ENCODE data around the gene RUNX3. TPM values are rescaled to one million over a fixed set of nuclear protein-coding genes. Genes with fewer than 3 reads are reported as not detected.

The RUNX3 gene
- total RNA-seq, 1 experiment from 2014 or later: 22.6 TPM

GRCh38 chr1:24960071-24960801, 30.2 kb upstream of the RUNX3 start:
- Histone ChIP-seq H3K4me3 (replicated peaks in 1 of 2; ENCODE audit: low read depth in 1 of 2, low read length in 2 of 2) (no peak overlapping the region), H3K36me3 (ENCODE audit: control insufficient read depth in 1 of 2, insufficient read depth in 2 of 2, low read length in 2 of 2) (no peaks in the 10 kb centered on the region), H3K9ac (ENCODE audit: low read length) (no peak overlapping the region), H3K9me2 (ENCODE audit: insufficient read depth) (no peaks in the 10 kb centered on the region), H3K9me3 (ENCODE audit: control insufficient read depth in 1 of 2, insufficient read depth in 1 of 2, low read depth in 1 of 2, low read length in 2 of 2) (no peaks in the 10 kb centered on the region), H3K4me1 (ENCODE audit: control insufficient read depth in 1 of 2, insufficient read depth in 2 of 2, low read length in 2 of 2) (peaks cover 0 to 5% of the 10 kb centered on the region in 2 experiments; a peak in 2 of 4 replicates), H3K79me2 (ENCODE audit: insufficient read depth, low read length) (no peaks in the 10 kb centered on the region), H4K20me1 (ENCODE audit: insufficient read depth) (no peaks in the 10 kb centered on the region), H3K27ac (ENCODE audit: low read depth, low read length) (no peak overlapping the region), H2AFZ (ENCODE audit: low read depth, low read length, poor library complexity, severe bottlenecking) (no peak overlapping the region), H3K27me3 (ENCODE audit: insufficient read depth, low read length) (no peaks in the 10 kb centered on the region), H3K4me2 (ENCODE audit: low read length) (no peak overlapping the region)
- TF ChIP-seq ZFX (IDR thresholded peaks at IDR 0.05): no peak
- TF ChIP-seq SIN3A (IDR thresholded peaks at IDR 0.05; ENCODE audit: low read depth): no peak
- no peak for TF ChIP-seq ZNF274 (IDR thresholded peaks at IDR 0.05; ENCODE audit: low read depth, low read length)
- TF ChIP-seq CBX3 (IDR thresholded peaks at IDR 0.05; ENCODE audit: low read depth): no peak
- no peak for TF ChIP-seq YY1 (IDR thresholded peaks at IDR 0.05; ENCODE audit: extremely low read depth, insufficient replicate concordance, low read depth, low read length)
- TF ChIP-seq POLR2AphosphoS5 (IDR thresholded peaks at IDR 0.05; ENCODE audit: low read depth, low read length): no peak
- no peak for TF ChIP-seq ELF1 (IDR thresholded peaks at IDR 0.05; ENCODE audit: borderline replicate concordance, low read depth)
- no peak for TF ChIP-seq RAD21 (IDR thresholded peaks at IDR 0.05; ENCODE audit: low read depth)
- ChIA-PET RAD21 (ENCODE audit: low non-redundant PET in 1 of 2, low total read pairs in 2 of 2, uncharacterized antibody in 2 of 2, unreplicated experiment in 2 of 2) (no interaction called here), CTCF (no interaction called here), POLR2A (no interaction called here)
- intact Hi-C loops (cut with micrococcal nuclease): no loop called here
- DNase-seq (ENCODE audit: low read depth, low spot score) (no peak), ATAC-seq (no peak)
- BruUV-seq (replicated peaks): no TSS peak

- no peak overlapping the region for H3K4me2 ChIP-seq (ENCODE audit: low read length)
- no peak overlapping the region for H3K27ac ChIP-seq (ENCODE audit: low read depth, low read length)
- ChIA-PET RAD21 (ENCODE audit: low non-redundant PET in 1 of 2, low total read pairs in 2 of 2, uncharacterized antibody in 2 of 2, unreplicated experiment in 2 of 2) (no interaction called here), CTCF (no interaction called here), POLR2A (no interaction called here)
- TF ChIP-seq JUND (IDR thresholded peaks at IDR 0.05) (no peak), POLR2A (IDR thresholded peaks at IDR 0.05; ENCODE audit: borderline replicate concordance, extremely low read depth, insufficient read depth, insufficient read length) (no peak), RAD21 (IDR thresholded peaks at IDR 0.05; ENCODE audit: low read depth) (no peak), POLR2AphosphoS5 (IDR thresholded peaks at IDR 0.05; ENCODE audit: low read depth, low read length) (no peak), EGR1 (IDR thresholded peaks at IDR 0.05; ENCODE audit: low read depth) (no peak), SRF (IDR thresholded peaks at IDR 0.05; ENCODE audit: low read depth) (no peak), ZFX (IDR thresholded peaks at IDR 0.05) (no peak), SP1 (IDR thresholded peaks at IDR 0.05; ENCODE audit: low read depth) (no peak), YY1 (IDR thresholded peaks at IDR 0.05; ENCODE audit: extremely low read depth, insufficient replicate concordance, low read depth, low read length) (no peak), SIN3A (IDR thresholded peaks at IDR 0.05; ENCODE audit: low read depth) (no peak)
- TF ChIP-seq, protein P1, sequence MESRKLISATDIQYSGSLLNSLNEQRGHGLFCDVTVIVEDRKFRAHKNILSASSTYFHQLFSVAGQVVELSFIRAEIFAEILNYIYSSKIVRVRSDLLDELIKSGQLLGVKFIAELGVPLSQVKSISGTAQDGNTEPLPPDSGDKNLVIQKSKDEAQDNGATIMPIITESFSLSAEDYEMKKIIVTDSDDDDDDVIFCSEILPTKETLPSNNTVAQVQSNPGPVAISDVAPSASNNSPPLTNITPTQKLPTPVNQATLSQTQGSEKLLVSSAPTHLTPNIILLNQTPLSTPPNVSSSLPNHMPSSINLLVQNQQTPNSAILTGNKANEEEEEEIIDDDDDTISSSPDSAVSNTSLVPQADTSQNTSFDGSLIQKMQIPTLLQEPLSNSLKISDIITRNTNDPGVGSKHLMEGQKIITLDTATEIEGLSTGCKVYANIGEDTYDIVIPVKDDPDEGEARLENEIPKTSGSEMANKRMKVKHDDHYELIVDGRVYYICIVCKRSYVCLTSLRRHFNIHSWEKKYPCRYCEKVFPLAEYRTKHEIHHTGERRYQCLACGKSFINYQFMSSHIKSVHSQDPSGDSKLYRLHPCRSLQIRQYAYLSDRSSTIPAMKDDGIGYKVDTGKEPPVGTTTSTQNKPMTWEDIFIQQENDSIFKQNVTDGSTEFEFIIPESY (IDR thresholded peaks at IDR 0.05; ENCODE audit: extremely low read depth, insufficient replicate concordance, low read length): no peak
- TF ChIP-seq, protein P2, sequence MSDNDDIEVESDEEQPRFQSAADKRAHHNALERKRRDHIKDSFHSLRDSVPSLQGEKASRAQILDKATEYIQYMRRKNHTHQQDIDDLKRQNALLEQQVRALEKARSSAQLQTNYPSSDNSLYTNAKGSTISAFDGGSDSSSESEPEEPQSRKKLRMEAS (IDR thresholded peaks at IDR 0.05): no peak
- TF ChIP-seq, protein P3, sequence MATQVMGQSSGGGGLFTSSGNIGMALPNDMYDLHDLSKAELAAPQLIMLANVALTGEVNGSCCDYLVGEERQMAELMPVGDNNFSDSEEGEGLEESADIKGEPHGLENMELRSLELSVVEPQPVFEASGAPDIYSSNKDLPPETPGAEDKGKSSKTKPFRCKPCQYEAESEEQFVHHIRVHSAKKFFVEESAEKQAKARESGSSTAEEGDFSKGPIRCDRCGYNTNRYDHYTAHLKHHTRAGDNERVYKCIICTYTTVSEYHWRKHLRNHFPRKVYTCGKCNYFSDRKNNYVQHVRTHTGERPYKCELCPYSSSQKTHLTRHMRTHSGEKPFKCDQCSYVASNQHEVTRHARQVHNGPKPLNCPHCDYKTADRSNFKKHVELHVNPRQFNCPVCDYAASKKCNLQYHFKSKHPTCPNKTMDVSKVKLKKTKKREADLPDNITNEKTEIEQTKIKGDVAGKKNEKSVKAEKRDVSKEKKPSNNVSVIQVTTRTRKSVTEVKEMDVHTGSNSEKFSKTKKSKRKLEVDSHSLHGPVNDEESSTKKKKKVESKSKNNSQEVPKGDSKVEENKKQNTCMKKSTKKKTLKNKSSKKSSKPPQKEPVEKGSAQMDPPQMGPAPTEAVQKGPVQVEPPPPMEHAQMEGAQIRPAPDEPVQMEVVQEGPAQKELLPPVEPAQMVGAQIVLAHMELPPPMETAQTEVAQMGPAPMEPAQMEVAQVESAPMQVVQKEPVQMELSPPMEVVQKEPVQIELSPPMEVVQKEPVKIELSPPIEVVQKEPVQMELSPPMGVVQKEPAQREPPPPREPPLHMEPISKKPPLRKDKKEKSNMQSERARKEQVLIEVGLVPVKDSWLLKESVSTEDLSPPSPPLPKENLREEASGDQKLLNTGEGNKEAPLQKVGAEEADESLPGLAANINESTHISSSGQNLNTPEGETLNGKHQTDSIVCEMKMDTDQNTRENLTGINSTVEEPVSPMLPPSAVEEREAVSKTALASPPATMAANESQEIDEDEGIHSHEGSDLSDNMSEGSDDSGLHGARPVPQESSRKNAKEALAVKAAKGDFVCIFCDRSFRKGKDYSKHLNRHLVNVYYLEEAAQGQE (IDR thresholded peaks at IDR 0.05; ENCODE audit: low read depth): no peak
- no peak overlapping the region for H3K4me3 ChIP-seq (replicated peaks in 1 of 2; ENCODE audit: low read depth in 1 of 2, low read length in 2 of 2)
- no peak for DNase-seq (ENCODE audit: low read depth, low spot score)
- ATAC-seq: no peak
- H3K27me3 ChIP-seq (ENCODE audit: insufficient read depth, low read length): no peaks in the 10 kb centered on the region
- no peak overlapping the region for H2AFZ ChIP-seq (ENCODE audit: low read depth, low read length, poor library complexity, severe bottlenecking)
- no peaks in the 10 kb centered on the region for H3K79me2 ChIP-seq (ENCODE audit: insufficient read depth, low read length)
- BruUV-seq (replicated peaks): no TSS peak
- intact Hi-C loops (cut with micrococcal nuclease): no loop called here
- no peaks in the 10 kb centered on the region for H3K9me3 ChIP-seq (ENCODE audit: control insufficient read depth in 1 of 2, insufficient read depth in 1 of 2, low read depth in 1 of 2, low read length in 2 of 2)
- H3K4me1 ChIP-seq (ENCODE audit: control insufficient read depth in 1 of 2, insufficient read depth in 2 of 2, low read length in 2 of 2): peaks cover 0 to 12% of the 10 kb centered on the region in 2 experiments; a peak in 2 of 4 replicates
- no peaks in the 10 kb centered on the region for H3K9me2 ChIP-seq (ENCODE audit: insufficient read depth)
- H3K36me3 ChIP-seq (ENCODE audit: control insufficient read depth in 1 of 2, insufficient read depth in 2 of 2, low read length in 2 of 2): no peaks in the 10 kb centered on the region
- H4K20me1 ChIP-seq (ENCODE audit: insufficient read depth): no peaks in the 10 kb centered on the region
- H3K9ac ChIP-seq (ENCODE audit: low read length): no peak overlapping the region
Measured at GRCh38 chr1:24959623-24959975, 29.5 kb upstream of the RUNX3 start.
